HFF-Myc (cell line): ENCODE results near the gene RIN2.

Experiments
- DNase-seq: peaks from one replicate; pipeline ENCODE4 v3.0.0-alpha.2; 2011; ENCODE audit warnings: low read depth; ENCODE audit errors: extremely low read depth
- H3K4me3 ChIP-seq: replicated peaks from 2 replicates; pipeline ENCODE4 v1.5.1; 2011; ENCODE audit warnings: low read depth, mild to moderate bottlenecking, control low read depth, low read length
- CTCF ChIP-seq: IDR thresholded peaks from 2 replicates; pipeline ENCODE4 v1.5.1; 2012; ENCODE audit warnings: mild to moderate bottlenecking, low read depth, low read length, control low read depth; ENCODE audit errors: missing control alignments

Gene RIN2

GRCh38 chr20:19768325-19768842 is 10.3 kb downstream of the RIN2 start:
- no peak for TF ChIP-seq CTCF
- no peak overlapping the region for H3K4me3 ChIP-seq
- DNase-seq, result no peak

GRCh38 chr20:19769507-19769906 is 11.4 kb downstream of the RIN2 start:
- H3K4me3 ChIP-seq, result no peak overlapping the region
- DNase-seq, result no peak
- no peak for TF ChIP-seq CTCF

GRCh38 chr20:19770375-19770774 is 12.3 kb downstream of the RIN2 start:
- TF ChIP-seq CTCF, result no peak
- no peak for DNase-seq
- H3K4me3 ChIP-seq, result no peak overlapping the region

- no peak for TF ChIP-seq CTCF
- no peak overlapping the region for H3K4me3 ChIP-seq
- DNase-seq, result no peak
Observed at GRCh38 chr20:19771031-19771430, 13.0 kb downstream of the RIN2 start.

GRCh38 chr20:19773471-19773870 is 15.4 kb downstream of the RIN2 start:
- H3K4me3 ChIP-seq, result no peak overlapping the region
- TF ChIP-seq CTCF, result no peak
- DNase-seq, result no peak

DNA sequence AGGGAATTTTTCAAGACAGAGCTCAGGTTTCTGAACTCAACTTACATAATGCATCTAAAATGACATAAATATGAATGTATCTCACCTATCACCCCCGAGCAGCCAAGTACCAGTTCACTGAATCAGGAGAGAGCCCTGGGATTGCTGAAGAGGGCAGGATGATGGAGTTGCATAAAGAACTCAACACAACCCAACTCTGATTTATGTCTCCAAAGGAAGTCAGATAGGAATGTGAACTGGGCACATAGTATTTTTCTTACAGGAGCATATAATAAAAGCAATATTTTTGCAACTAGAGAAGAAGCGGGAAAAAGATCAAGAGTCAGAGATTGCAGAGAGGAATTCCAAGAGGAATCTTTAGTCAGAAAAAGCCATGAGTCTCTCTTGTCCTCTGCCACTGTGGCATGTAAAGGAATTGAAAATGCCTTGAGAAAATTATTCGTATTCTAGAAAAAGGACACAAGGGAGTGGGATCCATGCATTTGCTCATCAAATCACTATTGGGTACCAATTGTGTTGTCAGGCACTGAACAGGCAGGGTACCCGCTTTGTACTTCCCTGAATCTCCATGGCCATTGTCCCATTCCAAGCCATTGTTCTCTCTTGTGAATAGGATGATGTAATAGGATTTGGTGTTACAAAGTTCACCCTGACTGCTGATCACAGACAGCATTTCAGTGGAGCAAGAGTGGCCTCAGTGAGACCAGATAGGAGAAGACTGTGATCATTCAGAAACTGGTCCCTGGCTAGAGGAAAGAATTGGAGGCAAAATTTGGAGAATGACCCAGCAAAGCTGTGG is 16.3 kb downstream of the RIN2 start:
- TF ChIP-seq CTCF, result no peak
- DNase-seq, result no peak
- H3K4me3 ChIP-seq, result no peak overlapping the region
